K562 (cell line): Measurements from ENCODE around the gene ANKRD13B. TPM values are rescaled to one million over a fixed set of nuclear protein-coding genes. Genes with fewer than 3 reads are reported as not detected.
A peak's percentile ranks its signal among the peaks of the same experiment; 100 is the strongest.

ENCODE experiments used
- BCOR ChIP-seq: fragments of 450-650 bp; IDR thresholded peaks from 2 replicates; pipeline ENCODE4 v1.6.1; 2016
- CAMTA2 ChIP-seq: fragments of 250-450 bp; sonication (Bioruptor Pico); conservative IDR thresholded peaks from 2 replicates; pipeline ENCODE4 v1.5.1; 2022
- CREB1 ChIP-seq, 2 experiments: sonication (generic) in 1 of 2; formaldehyde crosslinking in 1 of 2; IDR thresholded peaks; 2 replicates each; pipeline versions ENCODE4 v1.6.1 to v1.8.0; 2012 to 2022; ENCODE audit warnings: inconsistent platforms in 1 of 2, mild to moderate bottlenecking in 1 of 2, missing genetic modification reagents in 1 of 2, moderate library complexity in 1 of 2
- CREM ChIP-seq: IDR thresholded peaks from 2 replicates; pipeline ENCODE4 v1.6.1; 2014; ENCODE audit warnings: antibody characterized with exemption, low read depth
- EWSR1 ChIP-seq: fragments of 450-650 bp; IDR thresholded peaks from 2 replicates; pipeline ENCODE4 v1.6.1; 2018; ENCODE audit warnings: borderline replicate concordance, mild to moderate bottlenecking, low read depth, moderate library complexity; ENCODE audit not compliant: partially characterized antibody
- HLTF ChIP-seq: fragments of 450-650 bp; IDR thresholded peaks from 2 replicates; pipeline ENCODE4 v1.6.1; 2016
- HMGN3 ChIP-seq: IDR thresholded peaks from 2 replicates; pipeline ENCODE4 v1.6.1; 2011; ENCODE audit warnings: borderline replicate concordance, low read depth, mild to moderate bottlenecking, mixed read lengths, low read length; ENCODE audit not compliant: insufficient read length; ENCODE audit errors: extremely low read depth
- KDM5B ChIP-seq: fragments of 200-600 bp; sonication (generic); IDR thresholded peaks from 2 replicates; pipeline ENCODE4 v1.6.1; 2012; ENCODE audit warnings: low read depth, mild to moderate bottlenecking, moderate library complexity, low read length, control low read depth, inconsistent platforms; ENCODE audit not compliant: insufficient replicate concordance
- L3MBTL2 ChIP-seq: fragments of 450-650 bp; IDR thresholded peaks from 2 replicates; pipeline ENCODE4 v1.6.1; 2016; ENCODE audit warnings: mild to moderate bottlenecking, moderate library complexity
- LARP7 ChIP-seq: fragments of 450-650 bp; IDR thresholded peaks from 2 replicates; pipeline ENCODE4 v1.6.1; 2016
- NFIC ChIP-seq: fragments of 450-650 bp; IDR thresholded peaks from 2 replicates; pipeline ENCODE4 v1.6.1; 2017; ENCODE audit warnings: mild to moderate bottlenecking, inconsistent platforms
- NRF1 ChIP-seq, 2 experiments: fragments of 450-650 bp; IDR thresholded peaks in 1 of 2; conservative IDR thresholded peaks in 1 of 2; 2 replicates each; pipeline ENCODE4 v1.6.1; 2014; ENCODE audit warnings: mild to moderate bottlenecking in 2 of 2
- PHF8 ChIP-seq: fragments of 200-600 bp; sonication (generic); IDR thresholded peaks from 2 replicates; pipeline ENCODE4 v1.6.1; 2012; ENCODE audit warnings: mixed run types, mild to moderate bottlenecking, inconsistent platforms, low read length, moderate library complexity, borderline replicate concordance
- POLR2A ChIP-seq: fragments of 450-650 bp; conservative IDR thresholded peaks from 2 replicates; pipeline ENCODE4 v1.6.1; 2016
- PRMT5 ChIP-seq: sonication (generic); formaldehyde crosslinking; IDR thresholded peaks from 2 replicates; pipeline ENCODE4 v1.5.0; 2020; ENCODE audit warnings: missing genetic modification reagents
- SP1 ChIP-seq: sonication (generic); formaldehyde crosslinking; IDR thresholded peaks from 2 replicates; pipeline ENCODE4 v1.8.1; 2022; ENCODE audit warnings: mild to moderate bottlenecking, missing genetic modification reagents
- SRSF9 ChIP-seq: fragments of 200-400 bp; formaldehyde crosslinking; IDR thresholded peaks from 2 replicates; pipeline ENCODE4 v1.6.1; 2017; ENCODE audit warnings: low read depth, low read length, borderline replicate concordance
- TAL1 ChIP-seq: fragments of 450-650 bp; IDR thresholded peaks from 2 replicates; pipeline ENCODE4 v1.6.1; 2016; ENCODE audit warnings: mild to moderate bottlenecking
- TBP ChIP-seq: optimal IDR thresholded peaks from 2 replicates; pipeline ENCODE3; 2011; ENCODE audit warnings: low read depth, low read length, improper control_type of control experiment
- TEAD4 ChIP-seq, 2 experiments: sonication (generic) in 1 of 2; formaldehyde crosslinking in 1 of 2; IDR thresholded peaks; 2 replicates each; pipeline versions ENCODE4 v1.6.1 to v1.8.0; 2012 to 2022; ENCODE audit warnings: borderline replicate concordance in 1 of 2, inconsistent platforms in 1 of 2, low read length in 1 of 2, mild to moderate bottlenecking in 1 of 2, missing genetic modification reagents in 1 of 2
- YY1 ChIP-seq, 3 experiments: IDR thresholded peaks; 2 replicates each; pipeline ENCODE4 v1.6.1; 2011; ENCODE audit warnings: low read length in 2 of 3, mild to moderate bottlenecking in 2 of 3, moderate library complexity in 2 of 3, borderline replicate concordance in 1 of 3, control low read depth in 1 of 3, low read depth in 1 of 3; ENCODE audit not compliant: insufficient read depth in 3 of 3, insufficient replicate concordance in 2 of 3, control insufficient read depth in 1 of 3, insufficient read length in 1 of 3; ENCODE audit errors: extremely low read depth in 1 of 3
- ZBTB7A ChIP-seq: IDR thresholded peaks from 2 replicates; pipeline ENCODE4 v1.6.1; 2011; ENCODE audit warnings: low read depth, mild to moderate bottlenecking, low read length, moderate library complexity, borderline replicate concordance; ENCODE audit not compliant: control insufficient read depth
- ZFP36 ChIP-seq: fragments of 150-350 bp; IDR thresholded peaks from 2 replicates; pipeline ENCODE4 v1.6.1; 2018; ENCODE audit warnings: low read length, low read depth; ENCODE audit not compliant: partially characterized antibody
- ZNF146 ChIP-seq: IDR thresholded peaks from one replicate; pipeline ENCODE4 v1.6.1; 2018; ENCODE audit warnings: missing compliant biosample characterization; ENCODE audit not compliant: unreplicated experiment
- polyA plus RNA-seq, 8 experiments: library from polyadenylated mRNA; depleted of rRNA in 4 of 8; stranded (reverse) in 5 of 8; unstranded in 3 of 8; fragments of >200 nt; fragmentation: Nextera tagmentation in 2 of 8; fragmentation: Illumina TruSeq in 1 of 8; extraction: Ambion mirVana in 2 of 8; extraction: Trizol in 1 of 8; gene quantifications; 2 replicates each; pipeline versions ENCODE4 v1.2.1 to v1.2.3, GENCODE V29; 2011 to 2014; ENCODE audit warnings: inconsistent platforms in 1 of 8, missing spikeins in 1 of 8
- total RNA-seq, 7 experiments: library from RNA; depleted of rRNA in 6 of 7; stranded (reverse); fragments of >200 nt in 6 of 7; fragmentation: Illumina TruSeq in 2 of 7; extraction: Trizol in 2 of 7; gene quantifications; 2 replicates each; pipeline versions ENCODE4 v1.2.1 to v1.2.3, GENCODE V29; 2011 to 2021; ENCODE audit warnings: low replicate concordance in 1 of 7
- TF ChIP-seq, protein P1 (sequence below): fragments of 250-450 bp; sonication (Bioruptor Pico); IDR thresholded peaks from 2 replicates; pipeline ENCODE4 v1.8.0; 2022; ENCODE audit warnings: inconsistent platforms, mild to moderate bottlenecking, moderate library complexity, borderline replicate concordance
- TF ChIP-seq, protein P2 (sequence below): sonication (generic); formaldehyde crosslinking; IDR thresholded peaks from 2 replicates; pipeline ENCODE4 v1.8.1; 2022; ENCODE audit warnings: missing genetic modification reagents

Gene ANKRD13B
- total and polyA plus RNA-seq, 9 of the 15 experiments (the other 6 are each of a cell fraction or from before 2014, with no cell fraction given), result 0.15 to 28.1 (median 4.6) TPM

DNA sequence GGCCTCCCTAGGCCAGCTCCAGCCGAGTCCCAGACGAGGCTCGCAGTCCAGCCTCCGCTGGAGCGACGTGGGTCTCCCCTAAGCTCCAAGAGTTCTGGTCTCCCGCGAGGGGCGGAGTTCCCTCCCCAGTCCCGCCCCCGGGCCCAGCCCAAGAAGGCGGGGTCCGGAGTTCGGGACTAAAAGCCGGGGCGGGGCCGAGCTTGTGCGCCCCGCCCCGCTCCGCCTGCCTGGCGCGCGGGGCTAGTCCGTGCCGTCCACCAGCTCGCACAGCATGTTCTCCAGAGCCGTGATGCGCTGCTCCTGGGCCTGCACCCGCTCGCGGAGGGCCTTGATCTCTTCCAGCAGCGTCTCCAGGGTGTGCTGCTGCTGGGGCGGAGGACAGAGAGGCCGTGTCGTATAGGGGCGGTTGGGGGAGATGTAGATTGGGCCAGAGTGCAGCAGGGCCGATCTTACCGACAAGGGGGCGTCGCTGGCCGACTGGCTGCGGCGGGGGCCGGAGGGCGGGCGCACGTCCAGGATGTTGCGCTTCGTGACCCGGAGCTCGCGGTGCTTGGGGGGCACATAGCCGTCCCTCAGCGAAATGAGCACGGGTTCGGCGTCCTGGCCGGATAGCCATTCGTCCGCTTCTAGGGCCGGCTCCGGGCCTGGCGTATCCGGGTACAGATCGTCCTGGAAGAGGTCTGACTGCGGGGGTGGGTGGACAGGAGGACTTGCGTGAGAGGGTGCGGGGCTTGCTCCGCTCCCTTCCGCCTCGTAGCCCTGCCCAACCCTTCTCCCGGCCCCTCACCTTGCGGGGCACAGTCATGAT, 22.8 kb downstream of the ANKRD13B start (continued):
- TF ChIP-seq KDM5B (peak; percentile 41), CREM (peak; percentile 19; the same call in 1 of the 2 replicates), PHF8 (no peak; the same call in 1 of the 2 replicates), L3MBTL2 (peak; percentile 90), CAMTA2 (CRISPR knock-in tag) (no peak), TEAD4 (IDR thresholded peaks at IDR 0.05; ENCODE audit: low read length) (peak; percentile 21; the same call in 1 of the 2 replicates), TEAD4 (CRISPR knock-in tag; IDR thresholded peaks at IDR 0.05; ENCODE audit: borderline replicate concordance) (no peak), PRMT5 (CRISPR knock-in tag) (no peak), TAL1 (no peak), HLTF (no peak), CREB1 (IDR thresholded peaks at IDR 0.05) (no peak), CREB1 (CRISPR knock-in tag; IDR thresholded peaks at IDR 0.05) (no peak), ZFP36 (no peak), ZBTB7A (peak; percentile 24; the same call in 1 of the 2 replicates), BCOR (peak; percentile 25; the same call in 1 of the 2 replicates), SP1 (CRISPR knock-in tag) (peak; percentile 42), POLR2A (0 out of 2 replicates have a peak, but pooled peaks have one; percentile 30), LARP7 (no peak), SRSF9 (no peak), TBP (peak; percentile 53), YY1 (IDR thresholded peaks at IDR 0.05; ENCODE audit: borderline replicate concordance in 1 of 3, control insufficient read depth in 1 of 3, extremely low read depth in 1 of 3, insufficient read depth in 3 of 3, insufficient read length in 1 of 3, insufficient replicate concordance in 2 of 3, low read depth in 1 of 3, low read length in 2 of 3) (no peak), NRF1 (conservative IDR thresholded peaks at IDR 0.05 in 1 of 2, IDR thresholded peaks at IDR 0.05 in 1 of 2) (peak; percentile 68 to 75), EWSR1 (no peak), HMGN3 (peak; percentile 50), NFIC (peak; percentile 50), ZNF146 (no peak)
- TF ChIP-seq, protein P1, sequence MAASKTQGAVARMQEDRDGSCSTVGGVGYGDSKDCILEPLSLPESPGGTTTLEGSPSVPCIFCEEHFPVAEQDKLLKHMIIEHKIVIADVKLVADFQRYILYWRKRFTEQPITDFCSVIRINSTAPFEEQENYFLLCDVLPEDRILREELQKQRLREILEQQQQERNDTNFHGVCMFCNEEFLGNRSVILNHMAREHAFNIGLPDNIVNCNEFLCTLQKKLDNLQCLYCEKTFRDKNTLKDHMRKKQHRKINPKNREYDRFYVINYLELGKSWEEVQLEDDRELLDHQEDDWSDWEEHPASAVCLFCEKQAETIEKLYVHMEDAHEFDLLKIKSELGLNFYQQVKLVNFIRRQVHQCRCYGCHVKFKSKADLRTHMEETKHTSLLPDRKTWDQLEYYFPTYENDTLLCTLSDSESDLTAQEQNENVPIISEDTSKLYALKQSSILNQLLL (CRISPR knock-in tag), result no peak
- TF ChIP-seq, protein P2, sequence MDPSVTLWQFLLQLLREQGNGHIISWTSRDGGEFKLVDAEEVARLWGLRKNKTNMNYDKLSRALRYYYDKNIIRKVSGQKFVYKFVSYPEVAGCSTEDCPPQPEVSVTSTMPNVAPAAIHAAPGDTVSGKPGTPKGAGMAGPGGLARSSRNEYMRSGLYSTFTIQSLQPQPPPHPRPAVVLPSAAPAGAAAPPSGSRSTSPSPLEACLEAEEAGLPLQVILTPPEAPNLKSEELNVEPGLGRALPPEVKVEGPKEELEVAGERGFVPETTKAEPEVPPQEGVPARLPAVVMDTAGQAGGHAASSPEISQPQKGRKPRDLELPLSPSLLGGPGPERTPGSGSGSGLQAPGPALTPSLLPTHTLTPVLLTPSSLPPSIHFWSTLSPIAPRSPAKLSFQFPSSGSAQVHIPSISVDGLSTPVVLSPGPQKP (CRISPR knock-in tag), result no peak
